AML-193 (cell line): ENCODE measurements around the gene LRP5.

Experiments used
- DNase-seq, 2 experiments: peaks; one replicate each; lab custom pipeline; 2025; lab: John Stamatoyannopoulos, UW

Gene LRP5

GRCh38 chr11:68312117-68312779 is at the start of gene LRP5:
LRP5 (plus strand) TSS chr11:68312591; CDS start chr11:68312715, 124 bp downstream.
- DNase-seq: no peak

GRCh38 chr11:68263444-68264035 is 48.9 kb upstream of the LRP5 start:
- DNase-seq: no peak

- no peak for DNase-seq
Measured at GRCh38 chr11:68264244-68264643, 48.1 kb upstream of the LRP5 start.

- no peak for DNase-seq
Measured at GRCh38 chr11:68264741-68265540, 47.5 kb upstream of the LRP5 start.

- no peak for DNase-seq
Measured at GRCh38 chr11:68266121-68266891, 46.1 kb upstream of the LRP5 start.

- no peak for DNase-seq
Measured at GRCh38 chr11:68266936-68267880, 45.2 kb upstream of the LRP5 start.

GRCh38 chr11:68267881-68268240 is 44.5 kb upstream of the LRP5 start:
- no peak for DNase-seq

GRCh38 chr11:68269414-68270081 is 42.8 kb upstream of the LRP5 start:
- no peak for DNase-seq

GRCh38 chr11:68270196-68271022 is 42.0 kb upstream of the LRP5 start:
- DNase-seq: no peak

GRCh38 chr11:68271023-68271780 is 41.2 kb upstream of the LRP5 start:
- DNase-seq: peak; percentile 50 to 66

GRCh38 chr11:68271781-68272608 is 40.4 kb upstream of the LRP5 start, which contains the start of gene C11orf24:
C11orf24 (minus strand) TSS chr11:68271973; CDS start chr11:68263767, 8,206 bp downstream.
- DNase-seq: peak; percentile 87 to 89

- no peak for DNase-seq
Measured at GRCh38 chr11:68273026-68273738, 39.2 kb upstream of the LRP5 start.

GRCh38 chr11:68274306-68274705 is 38.1 kb upstream of the LRP5 start:
- DNase-seq: no peak

GRCh38 chr11:68275721-68276507 is 36.5 kb upstream of the LRP5 start:
- DNase-seq: no peak

- no peak for DNase-seq
Measured at GRCh38 chr11:68276861-68277260, 35.5 kb upstream of the LRP5 start.

- no peak for DNase-seq
Measured at GRCh38 chr11:68279676-68280075, 32.7 kb upstream of the LRP5 start.
